OCI-LY7 (cell line): Measurements from ENCODE around the gene CENPK.

Experiments used
- EZH2phosphoT487 ChIP-seq: fragments of 200-600 bp; sonication (generic); IDR thresholded peaks from 2 replicates; pipeline ENCODE4 v1.6.1; 2018; ENCODE audit warnings: low read depth, borderline replicate concordance, mild to moderate bottlenecking, mixed run types, antibody characterized with exemption, low read length, moderate library complexity, mixed read lengths
- TF ChIP-seq, protein P1 (sequence below): fragments of 200-600 bp; sonication (generic); conservative IDR thresholded peaks from 2 replicates; pipeline ENCODE4 v1.5.1; 2014; ENCODE audit warnings: mild to moderate bottlenecking, antibody characterized with exemption, low read length, moderate library complexity, mixed read lengths

DNA sequence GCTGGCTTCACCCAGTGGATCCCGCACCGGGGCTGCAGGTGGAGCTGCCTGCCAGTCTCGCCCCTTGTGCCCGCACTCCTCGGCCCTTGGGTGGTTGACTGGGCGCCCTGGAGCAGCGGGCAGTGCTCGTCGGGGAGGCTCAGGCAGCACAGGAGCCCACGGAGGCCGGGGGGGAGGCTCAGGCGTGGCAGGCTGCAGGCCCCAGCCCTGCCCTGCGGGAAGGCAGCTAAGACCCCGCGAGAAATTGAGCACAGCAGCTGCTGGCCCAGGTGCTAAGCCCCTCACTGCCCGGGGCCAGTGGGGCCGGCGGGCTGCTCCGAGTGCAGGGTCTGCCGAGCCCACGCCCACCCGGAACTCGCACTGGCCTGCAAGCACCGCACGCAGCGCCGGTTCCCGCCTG, 77.6 kb downstream of the CENPK start:
- no peak for TF ChIP-seq EZH2phosphoT487
- TF ChIP-seq, protein P1, sequence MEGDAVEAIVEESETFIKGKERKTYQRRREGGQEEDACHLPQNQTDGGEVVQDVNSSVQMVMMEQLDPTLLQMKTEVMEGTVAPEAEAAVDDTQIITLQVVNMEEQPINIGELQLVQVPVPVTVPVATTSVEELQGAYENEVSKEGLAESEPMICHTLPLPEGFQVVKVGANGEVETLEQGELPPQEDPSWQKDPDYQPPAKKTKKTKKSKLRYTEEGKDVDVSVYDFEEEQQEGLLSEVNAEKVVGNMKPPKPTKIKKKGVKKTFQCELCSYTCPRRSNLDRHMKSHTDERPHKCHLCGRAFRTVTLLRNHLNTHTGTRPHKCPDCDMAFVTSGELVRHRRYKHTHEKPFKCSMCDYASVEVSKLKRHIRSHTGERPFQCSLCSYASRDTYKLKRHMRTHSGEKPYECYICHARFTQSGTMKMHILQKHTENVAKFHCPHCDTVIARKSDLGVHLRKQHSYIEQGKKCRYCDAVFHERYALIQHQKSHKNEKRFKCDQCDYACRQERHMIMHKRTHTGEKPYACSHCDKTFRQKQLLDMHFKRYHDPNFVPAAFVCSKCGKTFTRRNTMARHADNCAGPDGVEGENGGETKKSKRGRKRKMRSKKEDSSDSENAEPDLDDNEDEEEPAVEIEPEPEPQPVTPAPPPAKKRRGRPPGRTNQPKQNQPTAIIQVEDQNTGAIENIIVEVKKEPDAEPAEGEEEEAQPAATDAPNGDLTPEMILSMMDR: no peak
